ENCODE results near the gene POU3F3. TPM values are rescaled to one million over a fixed set of nuclear protein-coding genes. Genes with fewer than 3 reads are reported as not detected.

The POU3F3 gene
- total and polyA plus RNA-seq, 4 experiments from 2014 or later: not detected

DNA sequence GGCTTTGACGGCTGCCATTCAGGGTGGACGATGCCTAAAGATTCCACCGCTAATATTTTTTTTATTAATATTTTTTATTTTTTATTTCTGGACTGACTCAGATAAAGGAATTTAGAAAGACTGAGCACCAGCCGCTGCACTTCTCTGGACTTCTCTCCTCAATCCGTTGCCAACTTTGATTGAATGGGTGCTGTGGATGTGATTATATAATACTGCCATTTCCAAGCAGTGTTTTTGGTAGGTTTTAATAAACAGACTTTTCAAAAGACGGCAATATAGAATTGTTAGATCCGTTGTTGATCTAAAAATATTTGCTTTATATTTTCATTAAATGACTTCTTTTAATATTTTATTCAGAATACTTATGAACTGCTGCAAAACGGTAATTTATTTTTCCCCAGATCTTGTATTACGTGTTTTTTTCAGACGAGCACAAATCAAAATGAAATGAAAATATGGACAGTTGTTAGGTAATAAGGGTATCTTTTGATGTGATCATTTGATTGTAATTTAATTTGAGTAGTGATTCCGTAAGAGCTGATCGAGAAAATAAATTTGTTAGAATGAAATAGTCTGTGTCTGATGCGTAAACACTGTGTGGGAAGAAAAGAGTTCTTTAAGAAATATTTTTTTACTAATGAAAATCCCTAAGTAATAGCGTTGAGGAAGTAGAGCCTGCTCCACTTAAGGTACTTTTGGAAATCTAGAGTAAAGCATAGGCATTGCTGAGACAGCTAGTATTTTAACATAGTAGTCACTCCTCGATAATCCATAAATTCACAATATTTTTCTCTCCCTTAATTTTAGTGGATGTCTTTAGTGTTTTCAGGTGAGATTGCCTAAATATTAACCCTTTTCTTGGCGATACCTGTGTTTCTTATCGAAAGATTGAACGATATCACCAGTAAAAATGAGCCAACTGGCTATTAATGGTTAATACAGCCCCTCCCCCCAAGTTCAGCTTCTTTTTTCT is 4.4 kb downstream of the POU3F3 start:
- Histone ChIP-seq H3K4me1 (ENCODE audit: insufficient read depth, low read length) (peaks cover 16% of the 10 kb centered on the region), H3K27me3 (ENCODE audit: insufficient read depth, low read length) (peaks cover 41% of the 10 kb centered on the region), H3K9me3 (ENCODE audit: control insufficient read depth in 1 of 2, low read length in 2 of 2) (no peaks in the 10 kb centered on the region), H3K36me3 (ENCODE audit: insufficient read depth, low read length) (no peaks in the 10 kb centered on the region), H3K27ac (ENCODE audit: low read depth, low read length) (no peak overlapping the region), H3K4me3 (ENCODE audit: low read length in 2 of 2) (no peak overlapping the region)
- no peak for DNase-seq
- peaks cover 57% of the 10 kb centered on the region in 2 donors for H3K27me3 Mint-ChIP-seq
- CTCF ChIA-PET (ENCODE audit: partially characterized antibody): no interaction called here
- peaks cover 16 to 40% (median 22%) of the 10 kb centered on the region in 4 donors for H3K4me1 Mint-ChIP-seq
- peak overlapping the region in 6 of 8 donors; percentile 2 to 45 (median 22) for H3K4me3 Mint-ChIP-seq
- H3K36me3 Mint-ChIP-seq: peaks cover 0 to 6% of the 10 kb centered on the region in 2 donors
- intact Hi-C loops (cut with micrococcal nuclease): no loop called here
- POLR2A ChIA-PET (ENCODE audit: partially characterized antibody): no interaction called here
- H3K9me3 Mint-ChIP-seq: peaks cover 0 to 52% (median 31%) of the 10 kb centered on the region in 8 donors
- no peak overlapping the region for H3K27ac Mint-ChIP-seq

GRCh38 chr2:104859291-104859765 is 5.4 kb downstream of the POU3F3 start:
- Histone ChIP-seq H3K9me3 (ENCODE audit: control insufficient read depth in 1 of 2, low read length in 2 of 2) (no peaks in the 10 kb centered on the region), H3K27me3 (ENCODE audit: insufficient read depth, low read length) (peaks cover 46% of the 10 kb centered on the region), H3K4me1 (ENCODE audit: insufficient read depth, low read length) (peaks cover 9% of the 10 kb centered on the region), H3K4me3 (ENCODE audit: low read length in 2 of 2) (no peak overlapping the region), H3K27ac (ENCODE audit: low read depth, low read length) (no peak overlapping the region), H3K36me3 (ENCODE audit: insufficient read depth, low read length) (no peaks in the 10 kb centered on the region)
- Mint-ChIP-seq H3K4me3 (no peak overlapping the region), H3K4me1 (peaks cover 11 to 35% (median 14%) of the 10 kb centered on the region in 4 donors), H3K36me3 (peaks cover 0 to 5% of the 10 kb centered on the region in 2 donors), H3K27ac (no peak overlapping the region), H3K27me3 (peaks cover 52 to 56% of the 10 kb centered on the region in 2 donors), H3K9me3 (peaks cover 0 to 51% (median 32%) of the 10 kb centered on the region in 8 donors)
- no peak for DNase-seq
- ChIA-PET CTCF (ENCODE audit: partially characterized antibody) (no interaction called here), POLR2A (ENCODE audit: partially characterized antibody) (no interaction called here)
- intact Hi-C loops (cut with micrococcal nuclease): no loop called here

DNA sequence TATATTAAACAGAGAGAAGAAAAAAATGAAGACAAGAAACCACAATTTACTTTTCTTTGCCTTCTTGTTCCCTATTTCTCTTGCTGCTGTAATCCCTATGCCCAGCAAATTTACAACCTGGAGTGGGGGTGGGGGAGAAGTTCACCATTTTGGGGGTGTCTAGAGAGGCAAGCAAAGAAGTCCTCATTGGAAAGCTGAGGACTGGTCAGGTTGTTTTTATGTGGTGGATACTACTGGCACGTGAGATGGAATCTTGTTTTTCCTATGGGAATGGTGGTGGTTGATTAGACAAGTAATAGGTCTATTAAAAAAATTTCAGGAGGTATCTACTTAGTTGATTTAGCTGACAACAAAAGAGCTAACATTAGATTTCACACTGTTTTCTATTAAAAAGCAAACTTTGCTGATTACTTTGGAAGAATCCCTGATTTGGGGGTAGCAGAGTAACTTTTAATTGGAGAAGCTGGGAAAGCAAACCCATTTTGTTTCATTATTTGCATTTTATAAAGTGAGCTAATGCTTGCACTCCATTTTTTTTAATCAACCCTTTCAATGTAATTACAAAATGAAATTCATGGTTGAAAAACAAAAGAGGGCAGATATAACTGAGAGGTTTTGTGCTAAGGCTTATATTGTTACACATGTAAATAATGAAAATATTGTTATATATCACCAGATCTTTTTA is 6.0 kb downstream of the POU3F3 start:
- Histone ChIP-seq H3K9me3 (ENCODE audit: control insufficient read depth in 1 of 2, low read length in 2 of 2) (no peaks in the 10 kb centered on the region), H3K4me3 (ENCODE audit: low read length in 2 of 2) (no peak overlapping the region), H3K36me3 (ENCODE audit: insufficient read depth, low read length) (no peaks in the 10 kb centered on the region), H3K27me3 (ENCODE audit: insufficient read depth, low read length) (peaks cover 47% of the 10 kb centered on the region), H3K4me1 (ENCODE audit: insufficient read depth, low read length) (peaks cover 4% of the 10 kb centered on the region), H3K27ac (ENCODE audit: low read depth, low read length) (no peak overlapping the region)
- Mint-ChIP-seq H3K4me1 (peaks cover 6 to 30% (median 11%) of the 10 kb centered on the region in 4 donors), H3K4me3 (peak overlapping the region in 1 of 8 donors; percentile 35), H3K27ac (peak overlapping the region in 1 of 7 donors; percentile 55), H3K36me3 (peaks cover 0 to 2% of the 10 kb centered on the region in 2 donors), H3K27me3 (peaks cover 51 to 55% of the 10 kb centered on the region in 2 donors), H3K9me3 (peaks cover 0 to 48% (median 31%) of the 10 kb centered on the region in 8 donors)
- ChIA-PET CTCF (ENCODE audit: partially characterized antibody) (interaction anchor here (1.0 kb wide), 1 partner anchor 10 kb away, joined by 4 read pairs; no protein-coding TSS in a partner anchor), POLR2A (ENCODE audit: partially characterized antibody) (no interaction called here)
- intact Hi-C loops (cut with micrococcal nuclease): no loop called here
- DNase-seq: no peak

DNA sequence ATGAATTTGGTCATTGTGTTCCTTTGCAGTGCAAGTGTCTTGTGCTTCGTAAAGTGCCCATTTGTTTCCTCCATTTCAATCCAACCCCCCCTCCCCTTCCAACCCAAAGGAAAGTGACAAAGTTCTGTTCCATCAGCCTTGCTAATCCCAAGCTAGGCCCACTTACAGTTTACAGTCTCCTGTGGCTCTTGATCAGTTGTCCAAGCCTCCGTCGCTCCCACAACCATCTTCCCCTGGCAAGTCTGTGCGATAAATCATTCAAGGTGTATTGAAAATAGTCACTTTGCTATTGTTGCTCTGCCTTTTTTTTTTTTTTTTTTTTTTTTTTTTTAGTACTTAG is 6.5 kb downstream of the POU3F3 start:
- H3K36me3 Mint-ChIP-seq: peaks cover 0 to 2% of the 10 kb centered on the region in 2 donors
- peaks cover 55 to 59% of the 10 kb centered on the region in 2 donors for H3K27me3 Mint-ChIP-seq
- peak overlapping the region in 1 of 7 donors; percentile 55 for H3K27ac Mint-ChIP-seq
- Histone ChIP-seq H3K4me3 (ENCODE audit: low read length in 2 of 2) (no peak overlapping the region), H3K9me3 (ENCODE audit: control insufficient read depth in 1 of 2, low read length in 2 of 2) (no peaks in the 10 kb centered on the region), H3K4me1 (ENCODE audit: insufficient read depth, low read length) (peaks cover 4% of the 10 kb centered on the region), H3K36me3 (ENCODE audit: insufficient read depth, low read length) (no peaks in the 10 kb centered on the region), H3K27ac (ENCODE audit: low read depth, low read length) (no peak overlapping the region), H3K27me3 (ENCODE audit: insufficient read depth, low read length) (peaks cover 52% of the 10 kb centered on the region)
- H3K4me3 Mint-ChIP-seq: no peak overlapping the region
- DNase-seq: no peak
- intact Hi-C loops (cut with micrococcal nuclease): no loop called here
- CTCF ChIA-PET (ENCODE audit: partially characterized antibody): interaction anchor here (1.0 kb wide), 1 partner anchor 10 kb away, joined by 4 read pairs; no protein-coding TSS in a partner anchor
- peaks cover 6 to 30% (median 11%) of the 10 kb centered on the region in 4 donors for H3K4me1 Mint-ChIP-seq
- POLR2A ChIA-PET (ENCODE audit: partially characterized antibody): no interaction called here
- H3K9me3 Mint-ChIP-seq: peaks cover 0 to 48% (median 33%) of the 10 kb centered on the region in 8 donors

GRCh38 chr2:104861351-104862057 is 7.6 kb downstream of the POU3F3 start:
- Histone ChIP-seq H3K27ac (ENCODE audit: low read depth, low read length) (no peak overlapping the region), H3K4me3 (ENCODE audit: low read length in 2 of 2) (no peak overlapping the region), H3K4me1 (ENCODE audit: insufficient read depth, low read length) (peaks cover 4% of the 10 kb centered on the region), H3K36me3 (ENCODE audit: insufficient read depth, low read length) (no peaks in the 10 kb centered on the region), H3K27me3 (ENCODE audit: insufficient read depth, low read length) (peaks cover 58% of the 10 kb centered on the region), H3K9me3 (ENCODE audit: control insufficient read depth in 1 of 2, low read length in 2 of 2) (no peaks in the 10 kb centered on the region)
- Mint-ChIP-seq H3K9me3 (peaks cover 0 to 53% (median 32%) of the 10 kb centered on the region in 8 donors), H3K4me3 (no peak overlapping the region), H3K27me3 (peaks cover 65 to 67% of the 10 kb centered on the region in 2 donors), H3K36me3 (peaks cover 0 to 2% of the 10 kb centered on the region in 2 donors), H3K27ac (peak overlapping the region in 1 of 7 donors; percentile 67), H3K4me1 (peaks cover 6 to 33% (median 10%) of the 10 kb centered on the region in 4 donors)
- ChIA-PET POLR2A (ENCODE audit: partially characterized antibody) (no interaction called here), CTCF (ENCODE audit: partially characterized antibody) (no interaction called here)
- intact Hi-C loops (cut with micrococcal nuclease): no loop called here
- no peak for DNase-seq

DNA sequence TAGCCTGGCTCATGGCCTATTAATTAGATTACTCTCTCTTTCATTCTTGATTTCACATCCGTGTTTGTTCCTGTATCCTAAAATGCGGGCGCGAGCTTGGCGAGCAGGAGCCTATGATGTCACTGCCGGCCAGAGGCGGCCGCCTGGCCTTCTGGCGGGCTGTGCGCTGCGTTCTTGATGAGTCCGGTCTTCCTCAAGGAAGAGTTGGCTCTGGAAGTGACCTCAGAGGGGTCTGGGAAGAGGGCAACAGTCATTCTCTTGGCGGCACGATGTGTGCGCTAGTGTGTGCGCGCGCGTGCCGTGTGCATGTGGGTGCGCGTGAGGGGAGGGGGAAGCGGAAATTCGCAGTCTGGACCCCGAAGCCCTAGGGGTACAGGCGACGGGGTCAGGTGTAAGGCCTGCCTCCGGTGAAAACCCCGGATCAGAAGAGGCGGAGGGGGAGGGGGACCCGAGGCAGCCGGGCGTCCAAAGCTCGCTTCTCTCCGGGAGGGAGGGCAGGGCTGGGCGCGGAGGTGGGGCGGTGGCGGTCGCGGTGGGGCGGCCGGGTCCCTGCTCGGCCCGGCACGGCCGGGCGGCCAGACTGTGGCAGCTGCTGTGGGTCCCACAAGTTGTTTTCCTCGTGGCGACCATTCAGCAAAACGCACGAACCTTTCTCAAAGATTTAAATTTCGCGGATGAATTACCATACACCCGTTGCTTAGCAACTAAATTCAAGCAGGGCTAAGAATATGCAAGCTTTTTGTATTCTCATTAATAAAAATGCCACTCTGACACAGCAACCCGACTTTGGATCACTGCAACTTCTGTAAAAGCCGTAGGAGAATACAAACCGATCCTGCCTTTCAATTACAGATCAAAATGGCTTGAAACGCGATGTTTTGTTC is 8.4 kb downstream of the POU3F3 start:
- H3K36me3 ChIP-seq (ENCODE audit: insufficient read depth, low read length): no peaks in the 10 kb centered on the region
- H3K4me1 ChIP-seq (ENCODE audit: insufficient read depth, low read length): peaks cover 2% of the 10 kb centered on the region
- H3K4me3 Mint-ChIP-seq: peak overlapping the region in 1 of 8 donors; percentile 55
- H3K27ac ChIP-seq (ENCODE audit: low read depth, low read length): no peak overlapping the region
- ChIA-PET CTCF (ENCODE audit: partially characterized antibody) (no interaction called here), POLR2A (ENCODE audit: partially characterized antibody) (no interaction called here)
- peaks cover 0 to 2% of the 10 kb centered on the region in 2 donors for H3K36me3 Mint-ChIP-seq
- H3K9me3 Mint-ChIP-seq: peaks cover 0 to 49% (median 31%) of the 10 kb centered on the region in 8 donors
- H3K4me3 ChIP-seq (ENCODE audit: low read length in 2 of 2): no peak overlapping the region
- H3K27me3 ChIP-seq (ENCODE audit: insufficient read depth, low read length): peaks cover 66% of the 10 kb centered on the region
- no peak for DNase-seq
- H3K9me3 ChIP-seq (ENCODE audit: control insufficient read depth in 1 of 2, low read length in 2 of 2): no peaks in the 10 kb centered on the region
- peak overlapping the region in 2 of 7 donors; percentile 67 to 70 for H3K27ac Mint-ChIP-seq
- intact Hi-C loops (cut with micrococcal nuclease): no loop called here
- peaks cover 64 to 68% of the 10 kb centered on the region in 2 donors for H3K27me3 Mint-ChIP-seq
- H3K4me1 Mint-ChIP-seq: peaks cover 4 to 28% (median 8%) of the 10 kb centered on the region in 4 donors

All from CD4-positive, alpha-beta memory T cell (primary cell).